Measurements from ENCODE around the gene SLC4A1.

Gene SLC4A1

DNA sequence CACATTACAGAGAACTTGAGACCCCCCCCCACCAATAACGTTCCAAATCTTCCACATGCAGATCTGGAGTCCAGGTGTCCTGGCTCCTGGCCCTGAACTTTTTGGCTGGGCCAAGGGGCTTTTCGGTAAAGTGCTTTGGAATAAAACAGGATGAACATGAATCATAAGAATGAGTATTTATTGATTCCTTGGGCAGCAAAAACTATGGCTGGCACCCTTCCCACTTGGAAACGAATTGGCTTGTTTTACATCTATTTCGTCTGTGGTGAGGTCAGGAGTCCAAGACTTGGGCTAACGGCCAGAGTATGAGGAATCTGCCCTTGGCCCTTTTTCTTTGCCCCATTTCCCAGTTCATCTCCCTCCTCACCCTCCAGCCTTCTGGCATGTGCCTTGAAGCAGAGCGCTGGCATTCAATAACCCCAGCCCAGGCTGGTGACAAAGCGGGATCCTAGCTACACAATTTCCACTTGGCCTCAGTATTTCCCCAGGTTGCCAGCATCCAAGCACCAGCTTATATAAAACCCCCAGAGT is 44.3 kb downstream of the SLC4A1 start:
- H3K4me3 ChIP-seq (ENCODE audit: low read length): no peak overlapping the region
- H3K9ac ChIP-seq (ENCODE audit: low read depth, low read length): no peak overlapping the region
- no peaks in the 10 kb centered on the region for H3K36me3 ChIP-seq (ENCODE audit: insufficient read depth, low read depth, low read length)
- no peaks in the 10 kb centered on the region for H3K4me1 ChIP-seq (ENCODE audit: insufficient read depth, low read length)
- H3K27me3 ChIP-seq (ENCODE audit: insufficient read depth, low read length): no peaks in the 10 kb centered on the region; the same call in 1 of the 2 replicates
- no peaks in the 10 kb centered on the region for H3K9me3 ChIP-seq (ENCODE audit: insufficient read depth, low read depth, low read length)
- no peak overlapping the region for H3K27ac ChIP-seq (ENCODE audit: low read length)

DNA sequence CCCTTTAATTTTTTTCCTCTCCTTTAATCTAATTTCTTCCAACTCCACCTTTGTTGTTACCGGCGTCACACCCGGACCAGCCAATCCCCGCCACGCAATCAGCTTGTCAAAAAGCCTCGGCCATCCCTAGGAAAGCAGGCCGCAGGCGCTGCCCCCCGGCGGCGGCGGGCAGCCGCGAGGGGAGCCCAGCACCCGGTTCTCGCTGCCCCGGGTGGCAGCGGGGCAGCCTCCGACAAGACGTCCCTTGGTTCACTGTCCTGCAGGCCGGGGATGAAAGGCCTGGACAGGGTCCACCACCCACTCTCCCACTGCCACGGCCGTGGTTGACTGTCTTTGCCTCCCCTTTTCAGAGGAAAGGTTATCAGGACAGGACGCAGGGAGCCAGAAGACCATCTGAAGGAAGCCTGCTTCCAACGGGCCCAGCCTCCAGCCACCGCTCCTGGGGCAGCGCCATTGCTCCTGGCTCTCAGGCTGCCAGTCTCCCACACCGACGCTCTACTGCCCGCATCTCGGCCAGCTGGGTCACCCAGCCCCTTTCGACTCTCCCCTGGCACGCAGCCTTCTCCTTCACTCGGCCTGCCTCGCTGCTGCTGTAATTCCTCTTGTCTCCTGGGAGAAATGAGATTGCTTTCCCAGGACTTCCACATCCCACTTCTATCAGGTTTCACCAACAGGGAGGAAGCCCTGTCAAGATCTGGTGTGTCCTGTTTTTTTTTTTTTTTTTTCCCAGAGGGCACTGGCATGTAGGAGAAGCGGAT is 45.6 kb downstream of the SLC4A1 start:
- no peaks in the 10 kb centered on the region for H3K9me3 ChIP-seq (ENCODE audit: insufficient read depth, low read depth, low read length)
- H3K4me3 ChIP-seq (ENCODE audit: low read length): peak overlapping the region; percentile 90
- peaks cover 6% of the 10 kb centered on the region for H3K4me1 ChIP-seq (ENCODE audit: insufficient read depth, low read length)
- no peak overlapping the region for H3K27ac ChIP-seq (ENCODE audit: low read length)
- H3K36me3 ChIP-seq (ENCODE audit: insufficient read depth, low read depth, low read length): peaks cover 4% of the 10 kb centered on the region; the same call in 1 of the 2 replicates
- H3K9ac ChIP-seq (ENCODE audit: low read depth, low read length): peak overlapping the region; percentile 88; the same call in 1 of the 2 replicates
- no peaks in the 10 kb centered on the region; the same call in 1 of the 2 replicates for H3K27me3 ChIP-seq (ENCODE audit: insufficient read depth, low read length)

DNA sequence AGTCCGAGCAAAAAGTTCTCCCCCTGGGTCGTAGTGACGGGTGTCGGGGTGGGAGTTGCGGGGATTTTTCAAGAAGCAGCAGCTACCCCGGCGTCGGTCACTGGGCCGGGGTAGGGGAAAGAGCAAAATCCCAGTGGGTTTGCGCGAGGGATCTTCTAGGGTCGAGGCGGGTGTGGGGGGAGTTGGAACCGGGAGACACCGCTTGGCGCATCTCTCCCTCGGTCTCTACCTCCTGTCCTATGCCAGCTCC is 46.1 kb downstream of the SLC4A1 start:
- H3K4me3 ChIP-seq (ENCODE audit: low read length): peak overlapping the region; percentile 90
- peak overlapping the region; percentile 49 for H3K27ac ChIP-seq (ENCODE audit: low read length)
- H3K9me3 ChIP-seq (ENCODE audit: insufficient read depth, low read depth, low read length): no peaks in the 10 kb centered on the region
- H3K9ac ChIP-seq (ENCODE audit: low read depth, low read length): peak overlapping the region; percentile 88; the same call in 1 of the 2 replicates
- no peaks in the 10 kb centered on the region; the same call in 1 of the 2 replicates for H3K27me3 ChIP-seq (ENCODE audit: insufficient read depth, low read length)
- H3K4me1 ChIP-seq (ENCODE audit: insufficient read depth, low read length): peaks cover 6% of the 10 kb centered on the region
- H3K36me3 ChIP-seq (ENCODE audit: insufficient read depth, low read depth, low read length): peaks cover 9% of the 10 kb centered on the region; the same call in 1 of the 2 replicates

DNA sequence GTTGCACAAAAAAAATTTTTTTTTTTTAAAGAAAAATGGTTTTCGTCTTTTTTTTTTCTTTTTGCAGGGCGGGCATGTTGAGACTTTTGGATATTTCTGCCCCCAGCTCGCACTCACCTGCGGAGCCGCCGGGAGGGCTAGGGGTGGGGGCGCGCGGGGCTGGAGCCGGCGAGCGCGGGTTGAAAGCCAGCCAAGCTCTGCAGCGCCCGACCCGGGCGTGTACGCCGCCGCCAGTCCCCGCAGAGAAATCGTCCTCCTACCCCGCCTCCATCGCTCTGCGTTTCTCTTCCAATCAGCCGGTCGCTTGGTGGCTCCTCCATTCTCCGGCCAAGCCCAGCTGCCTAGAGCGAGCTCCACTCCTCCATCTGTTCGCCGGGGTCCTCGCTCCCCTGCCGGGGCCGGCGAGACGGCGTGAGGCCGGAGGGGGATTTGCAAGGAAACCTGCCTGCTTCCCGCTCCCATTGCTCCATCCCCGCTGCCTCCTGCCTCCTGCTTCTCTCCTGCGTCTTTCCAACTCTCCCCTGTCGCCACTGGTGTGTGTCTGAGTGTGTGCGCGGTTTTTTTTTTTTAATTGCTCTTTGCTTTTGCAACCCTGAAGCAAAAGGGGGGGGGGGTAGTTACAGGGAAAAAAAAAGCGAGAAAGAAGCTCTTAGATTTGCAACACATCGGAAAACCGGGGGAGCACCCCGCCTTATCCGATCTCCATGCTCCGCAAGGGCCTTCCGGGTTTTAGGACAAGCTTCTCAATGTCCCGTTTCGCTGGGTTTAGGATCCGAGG is 46.7 kb downstream of the SLC4A1 start:
- H3K9ac ChIP-seq (ENCODE audit: low read depth, low read length): peak overlapping the region; percentile 88
- H3K4me1 ChIP-seq (ENCODE audit: insufficient read depth, low read length): peaks cover 6% of the 10 kb centered on the region
- H3K4me3 ChIP-seq (ENCODE audit: low read length): peak overlapping the region; percentile 90
- H3K27me3 ChIP-seq (ENCODE audit: insufficient read depth, low read length): no peaks in the 10 kb centered on the region; the same call in 1 of the 2 replicates
- H3K36me3 ChIP-seq (ENCODE audit: insufficient read depth, low read depth, low read length): peaks cover 14% of the 10 kb centered on the region
- peak overlapping the region; percentile 49 for H3K27ac ChIP-seq (ENCODE audit: low read length)
- no peaks in the 10 kb centered on the region for H3K9me3 ChIP-seq (ENCODE audit: insufficient read depth, low read depth, low read length)

DNA sequence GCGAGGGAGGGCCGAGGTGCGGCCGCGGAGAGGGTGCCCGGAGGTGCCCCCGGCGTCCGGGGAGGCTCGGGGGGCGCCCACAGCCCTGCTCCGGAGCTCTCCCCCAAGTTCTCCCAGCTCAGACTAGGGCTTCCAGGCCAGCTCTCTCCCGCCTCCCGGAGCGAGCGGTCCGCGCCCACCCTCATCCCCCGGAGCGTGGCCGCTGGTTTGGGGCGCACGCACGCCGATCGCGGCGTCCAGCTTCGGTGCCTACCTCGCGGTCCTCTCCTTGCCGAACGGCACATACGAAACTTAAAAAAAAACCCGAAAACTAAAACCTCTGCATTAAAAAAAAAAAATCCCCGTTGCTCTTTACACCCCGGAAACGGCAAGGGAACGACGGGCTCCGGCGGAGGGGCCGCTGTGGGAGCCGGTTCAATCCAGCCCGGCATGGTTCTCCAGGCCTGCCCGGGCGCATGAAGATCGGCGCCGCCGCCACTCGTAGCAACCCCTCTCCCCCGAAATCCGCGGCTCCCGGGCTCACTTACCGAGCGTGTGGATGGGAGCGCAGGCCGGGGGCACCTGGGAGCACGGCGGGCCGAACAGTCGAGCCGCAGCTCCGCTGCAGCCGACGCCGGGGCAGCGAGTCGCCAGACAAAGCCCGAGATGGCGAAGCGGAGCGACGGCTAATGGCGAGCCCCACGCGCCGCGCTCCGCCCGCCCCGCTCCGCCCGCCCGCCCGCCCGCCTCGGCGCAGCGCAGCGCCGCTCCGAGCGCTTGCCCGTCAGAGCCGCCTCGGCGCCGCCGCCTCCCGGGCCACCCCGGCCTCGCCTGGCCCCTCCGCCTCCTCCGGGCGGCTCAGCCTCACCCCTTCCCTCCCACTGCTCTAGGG is 47.5 kb downstream of the SLC4A1 start:
- H3K9ac ChIP-seq (ENCODE audit: low read depth, low read length): peak overlapping the region; percentile 96
- H3K27ac ChIP-seq (ENCODE audit: low read length): peak overlapping the region; percentile 14
- H3K4me1 ChIP-seq (ENCODE audit: insufficient read depth, low read length): peaks cover 6% of the 10 kb centered on the region
- H3K36me3 ChIP-seq (ENCODE audit: insufficient read depth, low read depth, low read length): peaks cover 22% of the 10 kb centered on the region
- H3K4me3 ChIP-seq (ENCODE audit: low read length): peak overlapping the region; percentile 90; the same call in 1 of the 2 replicates
- no peaks in the 10 kb centered on the region for H3K9me3 ChIP-seq (ENCODE audit: insufficient read depth, low read depth, low read length)
- H3K27me3 ChIP-seq (ENCODE audit: insufficient read depth, low read length): no peaks in the 10 kb centered on the region; the same call in 1 of the 2 replicates

DNA sequence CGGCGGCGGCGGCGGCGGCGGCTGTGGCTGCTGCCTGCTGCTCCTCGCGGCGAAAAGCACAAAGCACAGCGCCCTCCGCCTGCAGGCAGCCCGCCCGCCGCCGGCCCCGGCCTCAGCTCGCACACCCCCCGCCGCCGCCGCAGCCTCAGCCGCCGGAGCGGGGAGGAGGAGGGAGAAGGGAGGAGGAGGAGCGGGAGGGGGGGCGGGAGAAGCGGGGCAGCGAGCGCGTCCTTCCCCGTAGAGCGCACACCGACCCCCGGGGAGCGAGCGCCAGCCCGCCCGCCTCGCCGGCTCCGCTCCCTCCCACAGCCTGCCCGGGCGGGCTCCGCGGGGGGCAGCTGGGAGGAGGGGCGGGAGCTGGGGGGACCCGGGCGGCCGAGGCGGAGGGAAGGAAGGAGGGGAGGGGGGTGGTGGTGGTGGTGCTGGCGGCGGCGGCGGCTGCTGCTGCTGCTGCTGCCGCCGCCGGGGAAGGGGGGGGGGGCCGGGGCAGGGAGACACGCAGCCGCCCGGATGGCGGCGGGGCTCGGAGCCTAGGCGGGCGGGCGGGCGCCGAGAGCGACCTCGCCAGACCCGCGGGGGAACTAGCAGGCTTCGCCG is 48.2 kb downstream of the SLC4A1 start, which contains the start of gene UBTF:
Gene UBTF, minus strand, starts transcription at position 60 of the 597 bp plus-strand sequence. CDS start 1,446 bp downstream, outside the sequence.
- Histone ChIP-seq H3K27ac (ENCODE audit: low read length) (peak within 1 kb of the TSS; percentile 14), H3K9ac (ENCODE audit: low read depth, low read length) (peak within 1 kb of the TSS; percentile 96)

DNA sequence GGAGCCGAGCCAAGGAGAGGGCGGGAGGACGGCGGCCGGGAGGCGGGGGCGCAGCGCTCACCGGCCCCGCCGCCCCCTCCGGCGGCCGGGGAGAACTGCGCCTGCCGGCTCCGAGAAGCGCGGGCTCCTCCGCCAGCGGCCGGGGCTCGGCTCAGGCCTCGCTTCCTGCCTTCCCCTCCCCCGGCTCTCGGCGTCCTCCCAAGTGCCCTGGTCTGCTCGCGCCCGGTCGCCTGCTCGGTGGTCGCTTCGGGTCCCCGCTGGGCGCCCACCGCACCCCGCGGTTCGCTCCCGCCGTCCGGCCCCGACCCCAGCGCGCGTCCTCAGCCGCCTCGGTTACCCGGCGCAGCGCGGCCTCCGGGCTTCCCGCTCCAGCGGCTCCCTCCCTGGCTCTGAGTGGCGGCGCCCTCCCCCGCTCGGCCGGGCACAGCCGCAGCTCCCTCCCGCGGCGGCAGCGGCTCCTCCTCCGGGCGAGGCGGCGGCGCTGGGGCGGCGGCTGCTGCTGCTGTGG is 48.8 kb downstream of the SLC4A1 start:
- no peaks in the 10 kb centered on the region for H3K9me3 ChIP-seq (ENCODE audit: insufficient read depth, low read depth, low read length)
- H3K27me3 ChIP-seq (ENCODE audit: insufficient read depth, low read length): no peaks in the 10 kb centered on the region; the same call in 1 of the 2 replicates
- H3K9ac ChIP-seq (ENCODE audit: low read depth, low read length): peak overlapping the region; percentile 82; the same call in 1 of the 2 replicates
- no peak overlapping the region for H3K27ac ChIP-seq (ENCODE audit: low read length)
- H3K4me3 ChIP-seq (ENCODE audit: low read length): peak overlapping the region; percentile 77
- peaks cover 35% of the 10 kb centered on the region for H3K36me3 ChIP-seq (ENCODE audit: insufficient read depth, low read depth, low read length)
- peaks cover 6% of the 10 kb centered on the region for H3K4me1 ChIP-seq (ENCODE audit: insufficient read depth, low read length)

More for the DNA sequence above, 48.2 kb downstream of the SLC4A1 start, which contains the start of gene UBTF:
- Histone ChIP-seq H3K4me1 (ENCODE audit: insufficient read depth, low read length) (peaks cover 6% of the 10 kb centered on the region), H3K36me3 (ENCODE audit: insufficient read depth, low read depth, low read length) (peaks cover 29% of the 10 kb centered on the region), H3K9me3 (ENCODE audit: insufficient read depth, low read depth, low read length) (no peaks in the 10 kb centered on the region), H3K4me3 (ENCODE audit: low read length) (peak within 1 kb of the TSS; percentile 86), H3K27me3 (ENCODE audit: insufficient read depth, low read length) (no peaks in the 10 kb centered on the region; the same call in 1 of the 2 replicates)

DNA sequence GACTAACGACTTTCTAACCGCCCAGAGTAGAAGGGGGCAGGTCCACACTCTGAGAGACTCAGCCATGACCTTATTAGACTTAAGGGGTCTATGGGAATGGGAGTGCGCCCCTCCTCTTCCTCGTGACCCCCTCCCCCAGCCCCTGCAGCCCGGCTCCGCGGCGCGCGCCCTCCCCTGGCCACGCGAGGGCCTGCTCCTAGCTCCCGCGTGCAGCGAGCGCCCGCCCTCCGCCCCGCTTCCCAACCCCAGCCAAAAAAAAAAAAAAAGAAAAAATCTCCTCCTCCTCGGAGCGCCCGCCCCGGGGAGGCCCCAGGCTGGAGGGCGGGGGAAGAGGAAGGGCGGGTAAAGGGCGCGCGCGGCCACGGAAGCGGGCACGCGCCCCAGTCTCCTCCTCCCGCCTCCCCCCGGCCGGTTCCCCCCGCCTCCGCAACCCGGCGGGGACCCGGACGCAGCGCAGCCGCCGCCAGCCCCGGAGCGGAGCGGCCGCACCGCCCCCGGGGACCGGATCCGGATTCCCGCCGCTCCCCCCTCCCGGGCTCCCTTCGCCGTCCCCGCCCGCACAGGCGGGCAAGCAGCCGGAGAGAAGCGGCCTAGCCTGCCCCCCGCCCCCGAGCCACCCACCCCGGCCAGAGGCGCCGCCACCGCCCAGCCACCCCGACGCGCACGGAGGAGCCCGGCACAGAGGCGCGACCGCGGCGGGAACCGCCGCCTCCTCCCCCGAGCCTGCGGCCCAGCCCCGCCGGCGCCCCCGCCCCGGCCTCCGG is 49.4 kb downstream of the SLC4A1 start:
- Histone ChIP-seq H3K9me3 (ENCODE audit: insufficient read depth, low read depth, low read length) (no peaks in the 10 kb centered on the region), H3K27ac (ENCODE audit: low read length) (peak overlapping the region; percentile 20), H3K36me3 (ENCODE audit: insufficient read depth, low read depth, low read length) (peaks cover 41% of the 10 kb centered on the region), H3K9ac (ENCODE audit: low read depth, low read length) (peak overlapping the region; percentile 82), H3K27me3 (ENCODE audit: insufficient read depth, low read length) (no peaks in the 10 kb centered on the region; the same call in 1 of the 2 replicates), H3K4me3 (ENCODE audit: low read length) (peak overlapping the region; percentile 77), H3K4me1 (ENCODE audit: insufficient read depth, low read length) (peaks cover 6% of the 10 kb centered on the region)

DNA sequence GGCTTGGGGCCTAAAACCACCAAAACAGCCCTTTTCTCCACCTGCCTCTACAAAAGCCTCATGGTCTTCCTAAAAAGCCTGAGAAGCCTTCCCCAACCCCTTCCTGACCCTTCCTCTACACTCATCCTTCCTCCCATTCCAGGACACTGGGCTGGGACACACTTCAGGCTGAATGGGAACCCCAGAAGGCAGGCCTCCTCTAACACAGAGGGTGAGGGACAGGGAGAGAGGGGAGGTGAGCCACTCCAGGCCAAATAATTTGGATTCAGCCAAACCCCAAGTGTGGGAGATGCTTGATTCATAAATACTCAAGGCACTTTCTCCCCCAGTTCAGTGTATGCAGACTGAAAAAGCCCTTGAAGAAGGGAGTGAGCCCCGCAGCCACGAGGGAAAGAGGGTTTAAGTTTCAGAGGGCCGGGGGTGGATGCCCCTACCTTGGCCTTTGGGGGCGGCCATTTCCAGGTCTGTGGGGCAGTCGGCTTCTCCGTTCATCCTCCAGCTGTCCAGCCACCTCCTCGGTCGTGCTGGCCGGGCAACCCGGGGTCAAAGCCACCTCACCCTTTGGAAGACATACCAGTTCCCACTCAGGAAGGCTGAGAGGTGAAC is 50.1 kb downstream of the SLC4A1 start:
- Histone ChIP-seq H3K27me3 (ENCODE audit: insufficient read depth, low read length) (no peaks in the 10 kb centered on the region), H3K36me3 (ENCODE audit: insufficient read depth, low read depth, low read length) (peaks cover 48% of the 10 kb centered on the region), H3K27ac (ENCODE audit: low read length) (peak overlapping the region; percentile 20), H3K4me1 (ENCODE audit: insufficient read depth, low read length) (peaks cover 6% of the 10 kb centered on the region), H3K4me3 (ENCODE audit: low read length) (peak overlapping the region; percentile 77), H3K9me3 (ENCODE audit: insufficient read depth, low read depth, low read length) (no peaks in the 10 kb centered on the region), H3K9ac (ENCODE audit: low read depth, low read length) (peak overlapping the region; percentile 82)

DNA sequence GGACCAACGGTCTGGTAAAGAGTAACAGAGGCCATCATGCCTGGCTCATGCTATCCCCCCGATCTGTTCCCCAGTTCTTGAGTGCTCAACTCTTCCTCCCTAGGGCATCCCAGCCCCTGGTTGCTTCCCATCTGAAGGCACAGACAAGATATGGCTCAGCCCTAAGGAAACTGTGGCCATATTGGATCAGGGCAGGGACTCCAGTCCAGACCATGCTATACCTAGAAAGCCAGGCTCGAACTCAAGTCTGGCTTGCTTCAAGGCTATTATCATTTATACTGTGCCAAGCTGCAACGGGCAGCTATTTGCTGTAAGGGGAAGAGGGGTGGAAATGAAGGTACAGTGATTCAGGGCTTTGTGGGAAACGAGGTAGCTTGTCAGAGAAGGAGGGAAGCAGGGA is 51.2 kb downstream of the SLC4A1 start:
- no peaks in the 10 kb centered on the region for H3K27me3 ChIP-seq (ENCODE audit: insufficient read depth, low read length)
- H3K4me1 ChIP-seq (ENCODE audit: insufficient read depth, low read length): peaks cover 6% of the 10 kb centered on the region
- H3K36me3 ChIP-seq (ENCODE audit: insufficient read depth, low read depth, low read length): peaks cover 55% of the 10 kb centered on the region
- no peaks in the 10 kb centered on the region for H3K9me3 ChIP-seq (ENCODE audit: insufficient read depth, low read depth, low read length)
- no peak overlapping the region for H3K9ac ChIP-seq (ENCODE audit: low read depth, low read length)
- H3K4me3 ChIP-seq (ENCODE audit: low read length): no peak overlapping the region
- no peak overlapping the region for H3K27ac ChIP-seq (ENCODE audit: low read length)
